DND-41 (cell line): ENCODE data around the gene IFT80.

Experiments used
- ATAC-seq: fragments of 200-7000 bp; cut with Tn5 transposase; 3 replicates; pipeline ENCODE4 v1.9.1; 2021; ENCODE audit warnings: low read depth; ENCODE audit not compliant: insufficient read depth
- DNase-seq: peaks from one replicate; pipeline ENCODE4 v3.0.0-alpha.2; 2020
- H2AFZ ChIP-seq: 2 replicates; pipeline ENCODE4 v1.6.0; 2012; ENCODE audit warnings: low read depth, low read length
- H3K27ac ChIP-seq: 2 replicates; pipeline ENCODE4 v1.5.1; 2012; ENCODE audit warnings: low read length, inconsistent platforms
- H3K27me3 ChIP-seq: fragments of 200-600 bp; sonication (generic); 2 replicates; pipeline ENCODE4 v1.6.0; 2012; ENCODE audit warnings: low read length, mild to moderate bottlenecking, inconsistent platforms; ENCODE audit not compliant: insufficient read depth, poor library complexity
- H3K36me3 ChIP-seq: 2 replicates; pipeline ENCODE4 v1.5.1; 2012; ENCODE audit warnings: low read length, inconsistent platforms; ENCODE audit not compliant: insufficient read depth
- H3K4me1 ChIP-seq: 2 replicates; pipeline ENCODE4 v1.5.1; 2012; ENCODE audit warnings: mild to moderate bottlenecking, low read length; ENCODE audit not compliant: insufficient read depth
- H3K4me2 ChIP-seq: 2 replicates; pipeline ENCODE4 v1.6.0; 2012; ENCODE audit warnings: mild to moderate bottlenecking, moderate library complexity, low read length, inconsistent platforms; ENCODE audit not compliant: insufficient read depth
- H3K4me3 ChIP-seq, 2 experiments: fragments of 200-600 bp in 1 of 2; shearing (Covaris generic) in 1 of 2; 2 replicates each; pipeline ENCODE4 v1.5.1; 2012 to 2016; ENCODE audit warnings: inconsistent platforms in 2 of 2, low read length in 2 of 2, mild to moderate bottlenecking in 2 of 2, low read depth in 1 of 2, moderate library complexity in 1 of 2
- H3K79me2 ChIP-seq: 2 replicates; pipeline ENCODE4 v1.6.0; 2012; ENCODE audit warnings: low read length, inconsistent platforms; ENCODE audit not compliant: insufficient read depth
- H3K9ac ChIP-seq: 2 replicates; pipeline ENCODE4 v1.6.0; 2012; ENCODE audit warnings: low read depth, mild to moderate bottlenecking, inconsistent platforms, low read length, moderate library complexity
- H3K9me3 ChIP-seq: 2 replicates; pipeline ENCODE4 v1.5.1; 2012; ENCODE audit warnings: low read length, moderate library complexity, mild to moderate bottlenecking, inconsistent platforms; ENCODE audit not compliant: insufficient read depth, severe bottlenecking
- H4K20me1 ChIP-seq: 2 replicates; pipeline ENCODE4 v1.6.0; 2012; ENCODE audit warnings: low read length; ENCODE audit not compliant: insufficient read depth
- CTCF ChIP-seq: IDR thresholded peaks from 2 replicates; pipeline ENCODE4 v1.5.1; 2012; ENCODE audit warnings: borderline replicate concordance, low read length, moderate library complexity, mild to moderate bottlenecking; ENCODE audit not compliant: poor library complexity, severe bottlenecking; ENCODE audit errors: extremely low read depth
- EZH2 ChIP-seq: IDR thresholded peaks from 3 replicates; pipeline ENCODE4 v1.6.1; 2012; ENCODE audit warnings: borderline replicate concordance, low read depth, mild to moderate bottlenecking, moderate library complexity, low read length, inconsistent platforms; ENCODE audit not compliant: severe bottlenecking

Gene IFT80

GRCh38 chr3:160399125-160400029 lies at the start of gene IFT80, which contains the start of gene SMC4:
Gene IFT80 (minus strand): TSS chr3:160399225. CDS start chr3:160384600, 14,625 bp downstream.
Gene SMC4 (plus strand): TSS chr3:160399650. CDS start chr3:160400827, 1,177 bp downstream.
- Histone ChIP-seq H3K36me3 (peaks cover 44% of the 10 kb centered on the region), H3K9ac (peak within 1 kb of the TSS; percentile 97), H3K79me2 (peaks cover 85% of the 10 kb centered on the region), H3K9me3 (no peaks in the 10 kb centered on the region), H3K27ac (peak within 1 kb of the TSS; percentile 100), H4K20me1 (peaks cover 45% of the 10 kb centered on the region), H3K4me2 (peak within 1 kb of the TSS; percentile 76), H2AFZ (peak within 1 kb of the TSS; percentile 89), H3K4me3 (peak within 1 kb of the TSS; percentile 67 to 98), H3K4me1 (peaks cover 51% of the 10 kb centered on the region), H3K27me3 (no peaks in the 10 kb centered on the region)
- ATAC-seq (peak; percentile 88), DNase-seq (peak; percentile 95)
- no peak for TF ChIP-seq EZH2

GRCh38 chr3:160447544-160447943 lies 48.5 kb upstream of the IFT80 start:
- H2AFZ ChIP-seq, result no peak overlapping the region
- ATAC-seq (no peak), DNase-seq (no peak)
- H4K20me1 ChIP-seq, result no peaks in the 10 kb centered on the region
- H3K4me2 ChIP-seq, result no peak overlapping the region
- H3K36me3 ChIP-seq, result no peaks in the 10 kb centered on the region
- H3K27me3 ChIP-seq, result no peaks in the 10 kb centered on the region
- no peak for TF ChIP-seq CTCF
- no peak for TF ChIP-seq EZH2
- no peaks in the 10 kb centered on the region for H3K79me2 ChIP-seq
- H3K9me3 ChIP-seq, result no peaks in the 10 kb centered on the region
- no peak overlapping the region for H3K4me3 ChIP-seq
- no peak overlapping the region for H3K27ac ChIP-seq
- no peak overlapping the region for H3K9ac ChIP-seq
- no peaks in the 10 kb centered on the region for H3K4me1 ChIP-seq

GRCh38 chr3:160446522-160447056 lies 47.6 kb upstream of the IFT80 start:
- H3K27ac ChIP-seq, result no peak overlapping the region
- H3K36me3 ChIP-seq, result no peaks in the 10 kb centered on the region
- H2AFZ ChIP-seq, result no peak overlapping the region
- H3K9me3 ChIP-seq, result no peaks in the 10 kb centered on the region
- no peaks in the 10 kb centered on the region for H3K4me1 ChIP-seq
- DNase-seq (no peak), ATAC-seq (no peak)
- no peak overlapping the region for H3K4me3 ChIP-seq
- H3K9ac ChIP-seq, result no peak overlapping the region
- no peaks in the 10 kb centered on the region for H3K27me3 ChIP-seq
- no peak overlapping the region for H3K4me2 ChIP-seq
- no peaks in the 10 kb centered on the region for H3K79me2 ChIP-seq
- TF ChIP-seq CTCF (no peak), EZH2 (no peak)
- no peaks in the 10 kb centered on the region for H4K20me1 ChIP-seq

- Histone ChIP-seq H3K27ac (no peak overlapping the region), H3K36me3 (no peaks in the 10 kb centered on the region), H3K9me3 (no peaks in the 10 kb centered on the region), H3K27me3 (no peaks in the 10 kb centered on the region), H2AFZ (no peak overlapping the region), H3K9ac (no peak overlapping the region), H3K4me1 (no peaks in the 10 kb centered on the region), H3K4me3 (no peak overlapping the region), H3K4me2 (no peak overlapping the region), H4K20me1 (no peaks in the 10 kb centered on the region), H3K79me2 (no peaks in the 10 kb centered on the region)
- DNase-seq (no peak), ATAC-seq (no peak)
- TF ChIP-seq EZH2, result no peak
- TF ChIP-seq CTCF, result no peak
These were observed 46.8 kb upstream of the IFT80 start for GRCh38 chr3:160445854-160446253.
